GM23338 (cell line): Measurements from ENCODE around the gene LBX1. TPM values are rescaled to one million over a fixed set of nuclear protein-coding genes. Genes with fewer than 3 reads are reported as not detected.

Experiments used
- ATAC-seq: fragments of 200-7000 bp; cut with Tn5 transposase; 3 replicates; pipeline ENCODE4 v1.9.1; 2020
- DNase-seq: peaks from one replicate; pipeline ENCODE4 v3.0.0-alpha.2; 2015; ENCODE audit warnings: low spot score
- H2AFZ ChIP-seq: fragments of 200-600 bp; sonication (generic); 2 replicates; pipeline ENCODE4 v1.8.0; 2016; ENCODE audit warnings: antibody characterized with exemption, mild to moderate bottlenecking, moderate library complexity
- H3F3A ChIP-seq: fragments of 200-600 bp; sonication (generic); replicated peaks from 2 replicates; pipeline ENCODE4 v1.8.0; 2017; ENCODE audit warnings: antibody characterized with exemption, mixed run types, low read depth
- H3K27ac ChIP-seq: fragments of 200-600 bp; sonication (generic); 2 replicates; pipeline ENCODE4 v1.6.1; 2016; ENCODE audit warnings: low read depth
- H3K27me3 ChIP-seq: fragments of 200-600 bp; sonication (generic); 2 replicates; pipeline ENCODE4 v1.8.0; 2016; ENCODE audit warnings: mild to moderate bottlenecking, mixed run types, moderate library complexity; ENCODE audit not compliant: insufficient read depth
- H3K36me3 ChIP-seq: fragments of 200-600 bp; sonication (generic); 2 replicates; pipeline ENCODE4 v1.8.0; 2016; ENCODE audit warnings: mild to moderate bottlenecking; ENCODE audit not compliant: insufficient read depth
- H3K4me1 ChIP-seq: fragments of 200-600 bp; sonication (generic); 2 replicates; pipeline ENCODE4 v1.8.0; 2016; ENCODE audit warnings: mild to moderate bottlenecking, moderate library complexity; ENCODE audit not compliant: insufficient read depth
- H3K4me2 ChIP-seq: fragments of 200-600 bp; sonication (generic); 2 replicates; pipeline ENCODE4 v1.7.1; 2017; ENCODE audit warnings: mixed run types
- H3K4me3 ChIP-seq: fragments of 200-600 bp; sonication (generic); 2 replicates; pipeline ENCODE4 v1.6.1; 2016; ENCODE audit warnings: mixed run types
- H3K79me2 ChIP-seq: fragments of 200-600 bp; sonication (generic); replicated peaks from 2 replicates; pipeline ENCODE4 v1.8.0; 2017; ENCODE audit warnings: mild to moderate bottlenecking; ENCODE audit not compliant: insufficient read depth
- H3K9me2 ChIP-seq: fragments of 200-600 bp; sonication (generic); 2 replicates; pipeline ENCODE4 v1.8.0; 2017; ENCODE audit not compliant: insufficient read depth
- H4K20me1 ChIP-seq: fragments of 200-600 bp; sonication (generic); replicated peaks from 2 replicates; pipeline ENCODE4 v1.8.0; 2017; ENCODE audit warnings: mild to moderate bottlenecking; ENCODE audit not compliant: insufficient read depth
- H3K27ac Mint-ChIP-seq: 2 replicates; pipeline ENCODE4 v1.8.0; 2020; ENCODE audit warnings: inconsistent platforms, mild to moderate bottlenecking, moderate library complexity, mixed read lengths
- H3K27me3 Mint-ChIP-seq: 3 replicates; pipeline ENCODE4 v1.8.0; 2022; ENCODE audit warnings: low read depth, mild to moderate bottlenecking, moderate library complexity, mixed read lengths, inconsistent platforms; ENCODE audit not compliant: insufficient read depth, poor library complexity
- H3K36me3 Mint-ChIP-seq: 3 replicates; pipeline ENCODE4 v1.8.0; 2021; ENCODE audit warnings: low read depth, mild to moderate bottlenecking, inconsistent platforms, moderate library complexity, mixed read lengths
- H3K4me1 Mint-ChIP-seq: 3 replicates; pipeline ENCODE4 v1.8.0; 2020; ENCODE audit warnings: mild to moderate bottlenecking, inconsistent platforms, mixed read lengths
- H3K4me3 Mint-ChIP-seq: 3 replicates; pipeline ENCODE4 v1.8.0; 2021; ENCODE audit warnings: moderate library complexity, mild to moderate bottlenecking, inconsistent platforms, mixed read lengths
- H3K9me3 Mint-ChIP-seq: 3 replicates; pipeline ENCODE4 v1.8.0; 2020; ENCODE audit warnings: moderate library complexity, mild to moderate bottlenecking, inconsistent platforms, mixed read lengths
- EZH2 ChIP-seq: fragments of 200-600 bp; sonication (generic); IDR thresholded peaks from one replicate; pipeline ENCODE4 v1.8.0; 2017; ENCODE audit warnings: antibody characterized with exemption, mild to moderate bottlenecking, low read depth; ENCODE audit not compliant: unreplicated experiment
- EZH2phosphoT487 ChIP-seq: fragments of 200-600 bp; sonication (generic); IDR thresholded peaks from one replicate; pipeline ENCODE4 v1.8.1; 2018; ENCODE audit warnings: antibody characterized with exemption; ENCODE audit not compliant: unreplicated experiment
- ZNF114 ChIP-seq: fragments of 250-450 bp; sonication (Bioruptor Pico); IDR thresholded peaks from 2 replicates; pipeline ENCODE4 v1.5.0; 2020; ENCODE audit warnings: mild to moderate bottlenecking, moderate library complexity
- ZNF331 ChIP-seq: fragments of 250-450 bp; sonication (Bioruptor Pico); IDR thresholded peaks from 2 replicates; pipeline ENCODE4 v1.5.0; 2020; ENCODE audit warnings: low read depth, mild to moderate bottlenecking, moderate library complexity
- polyA plus RNA-seq: library from polyadenylated mRNA; unstranded; fragments of >200 nt; fragmentation: Nextera tagmentation; extraction: Ambion mirVana; gene quantifications from 2 replicates; pipeline ENCODE4 v1.2.1, GENCODE V29; 2016
- total RNA-seq: library from RNA; depleted of rRNA; stranded (reverse); fragments of >200 nt; shearing (Covaris generic); gene quantifications from 2 replicates; pipeline ENCODE4 v1.2.3, GENCODE V29; 2014
- TF ChIP-seq, protein P1 (sequence below), 2 experiments: fragments of 200-600 bp in 1 of 2; sonication (generic) in 1 of 2; conservative IDR thresholded peaks; 2 replicates each; pipeline versions ENCODE4 v1.5.1 to v1.6.1; 2016 to 2017; ENCODE audit warnings: antibody characterized with exemption in 2 of 2, low read depth in 2 of 2, mild to moderate bottlenecking in 2 of 2, moderate library complexity in 1 of 2

LBX1 gene
- total and polyA plus RNA-seq, 2 experiments from 2014 or later = not detected

DNA sequence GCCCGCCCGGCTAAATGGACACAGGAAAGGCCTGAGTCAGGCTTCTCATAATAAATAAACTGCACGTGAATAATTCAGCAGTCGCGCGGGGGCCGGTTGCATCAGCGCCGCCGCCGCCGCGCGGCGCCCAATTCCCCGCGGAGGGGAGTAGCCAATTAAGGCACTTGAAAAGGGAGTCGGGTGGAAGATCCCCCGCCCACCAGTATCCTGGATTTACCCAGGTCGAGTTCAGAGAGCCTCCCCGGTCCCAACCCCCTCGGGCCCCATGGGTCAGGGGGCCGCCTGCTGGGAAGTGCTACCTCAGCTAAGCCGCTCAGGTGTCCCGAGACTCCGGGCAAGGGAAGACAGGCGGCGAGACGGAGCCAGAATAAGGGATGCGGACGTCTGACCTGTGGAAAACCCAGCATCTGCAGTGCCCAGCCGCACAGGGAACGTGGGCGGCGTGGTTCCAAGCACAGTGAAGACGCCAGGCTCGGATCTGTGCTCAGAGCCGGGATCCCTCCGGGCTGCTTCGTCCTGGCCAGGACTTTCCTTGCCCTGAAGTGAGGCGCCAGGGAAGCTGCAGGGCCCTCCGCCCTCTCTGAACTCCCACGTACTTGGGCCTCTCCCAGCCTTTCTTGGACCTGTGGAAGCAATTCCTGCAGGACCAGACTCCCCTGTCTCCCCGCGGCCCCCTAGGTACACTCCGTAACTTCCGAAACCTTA is 7.3 kb upstream of the LBX1 start:
- Histone ChIP-seq H3K27me3 (peaks cover 100% of the 10 kb centered on the region), H3K27ac (no peak overlapping the region), H3K9me2 (no peaks in the 10 kb centered on the region), H3F3A (0 out of 2 replicates have a peak, but pooled peaks cover 9% of the 10 kb centered on the region), H3K79me2 (no peaks in the 10 kb centered on the region), H3K4me3 (peak overlapping the region; percentile 59), H3K4me2 (peak overlapping the region; percentile 88), H3K4me1 (peaks cover 22% of the 10 kb centered on the region; the same call in 1 of the 2 replicates), H3K36me3 (no peaks in the 10 kb centered on the region), H4K20me1 (peaks cover 5% of the 10 kb centered on the region), H2AFZ (peak overlapping the region; percentile 85)
- ATAC-seq = peak; percentile 58
- peak; percentile 81 for DNase-seq
- H3K27ac Mint-ChIP-seq = no peak overlapping the region
- no peaks in the 10 kb centered on the region for H3K36me3 Mint-ChIP-seq
- TF ChIP-seq ZNF114 (CRISPR knock-in tag) = no peak
- peak; percentile 94 for TF ChIP-seq EZH2
- peak; percentile 2 for TF ChIP-seq EZH2phosphoT487
- peak overlapping the region; percentile 77 for H3K4me3 Mint-ChIP-seq
- H3K27me3 Mint-ChIP-seq = peaks cover 98% of the 10 kb centered on the region
- H3K4me1 Mint-ChIP-seq = peaks cover 18% of the 10 kb centered on the region
- H3K9me3 Mint-ChIP-seq = peaks cover 6% of the 10 kb centered on the region; the same call in 2 of the 3 replicates

DNA sequence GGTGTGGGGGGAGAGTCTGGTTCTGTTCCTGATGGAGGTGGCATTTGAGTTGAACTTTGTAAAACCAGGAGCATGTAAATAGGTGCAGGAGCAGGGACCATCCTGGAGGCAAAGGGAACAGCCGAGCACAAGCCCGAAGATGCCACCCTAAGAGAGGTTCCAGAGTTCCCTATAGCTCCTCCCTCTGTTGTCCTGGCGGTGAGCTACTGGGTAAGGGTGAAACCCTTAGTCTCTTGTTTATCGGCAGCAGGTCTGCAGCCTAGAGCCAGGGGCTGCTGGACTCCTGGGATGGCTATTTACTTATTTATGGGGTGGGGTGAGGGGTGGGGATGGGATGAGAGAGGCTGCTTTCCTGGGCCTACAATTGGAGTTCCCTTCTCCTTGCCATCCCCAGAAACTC is 6.5 kb upstream of the LBX1 start:
- peak; percentile 44 for ATAC-seq
- Mint-ChIP-seq H3K4me3 (peak overlapping the region; percentile 77), H3K27ac (no peak overlapping the region), H3K27me3 (peaks cover 98% of the 10 kb centered on the region), H3K4me1 (peaks cover 24% of the 10 kb centered on the region), H3K36me3 (no peaks in the 10 kb centered on the region), H3K9me3 (peaks cover 6% of the 10 kb centered on the region; the same call in 2 of the 3 replicates)
- H3K27me3 ChIP-seq = peaks cover 100% of the 10 kb centered on the region
- peak overlapping the region; percentile 88 for H3K4me2 ChIP-seq
- H2AFZ ChIP-seq = no peak overlapping the region
- H3K9me2 ChIP-seq = no peaks in the 10 kb centered on the region
- peaks cover 10% of the 10 kb centered on the region for H4K20me1 ChIP-seq
- no peak overlapping the region for H3K27ac ChIP-seq
- peak; percentile 77 for DNase-seq
- H3K79me2 ChIP-seq = no peaks in the 10 kb centered on the region
- H3F3A ChIP-seq = peaks cover 10% of the 10 kb centered on the region; the same call in 1 of the 2 replicates
- H3K4me3 ChIP-seq = peak overlapping the region; percentile 59
- TF ChIP-seq, protein P1, sequence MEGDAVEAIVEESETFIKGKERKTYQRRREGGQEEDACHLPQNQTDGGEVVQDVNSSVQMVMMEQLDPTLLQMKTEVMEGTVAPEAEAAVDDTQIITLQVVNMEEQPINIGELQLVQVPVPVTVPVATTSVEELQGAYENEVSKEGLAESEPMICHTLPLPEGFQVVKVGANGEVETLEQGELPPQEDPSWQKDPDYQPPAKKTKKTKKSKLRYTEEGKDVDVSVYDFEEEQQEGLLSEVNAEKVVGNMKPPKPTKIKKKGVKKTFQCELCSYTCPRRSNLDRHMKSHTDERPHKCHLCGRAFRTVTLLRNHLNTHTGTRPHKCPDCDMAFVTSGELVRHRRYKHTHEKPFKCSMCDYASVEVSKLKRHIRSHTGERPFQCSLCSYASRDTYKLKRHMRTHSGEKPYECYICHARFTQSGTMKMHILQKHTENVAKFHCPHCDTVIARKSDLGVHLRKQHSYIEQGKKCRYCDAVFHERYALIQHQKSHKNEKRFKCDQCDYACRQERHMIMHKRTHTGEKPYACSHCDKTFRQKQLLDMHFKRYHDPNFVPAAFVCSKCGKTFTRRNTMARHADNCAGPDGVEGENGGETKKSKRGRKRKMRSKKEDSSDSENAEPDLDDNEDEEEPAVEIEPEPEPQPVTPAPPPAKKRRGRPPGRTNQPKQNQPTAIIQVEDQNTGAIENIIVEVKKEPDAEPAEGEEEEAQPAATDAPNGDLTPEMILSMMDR (conservative IDR thresholded peaks at IDR 0.05; ENCODE audit: low read depth in 2 of 2) = 0 out of 4 replicates have a peak, but pooled peaks of 1 of the 2 experiments have one; percentile 2
- TF ChIP-seq EZH2phosphoT487 = no peak
- H3K4me1 ChIP-seq = peaks cover 29% of the 10 kb centered on the region; the same call in 1 of the 2 replicates
- no peaks in the 10 kb centered on the region for H3K36me3 ChIP-seq

DNA sequence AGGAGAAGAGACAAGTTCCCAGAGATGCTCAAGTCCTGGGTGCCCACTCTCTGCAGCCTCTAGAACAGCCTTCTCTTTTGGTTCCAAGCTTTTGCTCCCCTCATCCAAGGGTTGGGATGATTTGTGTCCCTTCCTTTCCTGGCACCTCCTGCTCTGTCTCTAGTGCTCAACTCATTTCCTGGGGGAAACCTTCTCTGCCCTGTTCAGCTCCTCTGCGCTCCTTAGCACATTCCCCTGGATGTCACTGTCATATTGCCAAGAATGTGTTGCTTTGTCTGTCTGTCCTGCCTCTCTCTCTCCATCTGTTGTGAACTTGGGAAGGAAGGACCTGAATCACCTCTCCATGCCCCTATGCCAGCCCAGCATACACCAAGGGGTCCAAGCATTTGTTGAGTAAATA is 5.1 kb upstream of the LBX1 start:
- no peak for TF ChIP-seq ZNF114 (CRISPR knock-in tag)
- TF ChIP-seq EZH2 = peak; percentile 49
- no peak for TF ChIP-seq ZNF331
- H3K36me3 Mint-ChIP-seq = no peaks in the 10 kb centered on the region
- H3K9me3 Mint-ChIP-seq = peaks cover 6% of the 10 kb centered on the region; the same call in 1 of the 3 replicates
- Histone ChIP-seq H3F3A (peaks cover 14% of the 10 kb centered on the region; the same call in 1 of the 2 replicates), H3K4me1 (peaks cover 35% of the 10 kb centered on the region; the same call in 1 of the 2 replicates), H3K27ac (no peak overlapping the region), H3K9me2 (no peaks in the 10 kb centered on the region), H3K79me2 (no peaks in the 10 kb centered on the region), H3K27me3 (peaks cover 100% of the 10 kb centered on the region), H3K4me3 (no peak overlapping the region), H2AFZ (no peak overlapping the region), H3K4me2 (no peak overlapping the region), H4K20me1 (peaks cover 15% of the 10 kb centered on the region), H3K36me3 (no peaks in the 10 kb centered on the region)
- no peak for DNase-seq
- no peak overlapping the region for H3K4me3 Mint-ChIP-seq
- peaks cover 98% of the 10 kb centered on the region for H3K27me3 Mint-ChIP-seq
- no peak for ATAC-seq
- peaks cover 29% of the 10 kb centered on the region for H3K4me1 Mint-ChIP-seq
- H3K27ac Mint-ChIP-seq = no peak overlapping the region
